Osteocyte (in vitro differentiated cells): ENCODE results near the gene NPPA. TPM values are rescaled to one million over a fixed set of nuclear protein-coding genes. Genes with fewer than 3 reads are reported as not detected.

Experiments used
- DNase-seq: peaks from one replicate; pipeline ENCODE4 v3.0.0; 2021; ENCODE audit warnings: mixed read lengths; ENCODE audit not compliant: unreplicated experiment; ENCODE audit errors: extremely low spot score
- H3K27ac Mint-ChIP-seq: one replicate; pipeline ENCODE4 v1.8.0; 2021; ENCODE audit warnings: mild to moderate bottlenecking, mixed read lengths; ENCODE audit not compliant: unreplicated experiment
- H3K27me3 Mint-ChIP-seq: one replicate; pipeline ENCODE4 v1.8.0; 2021; ENCODE audit warnings: mixed read lengths; ENCODE audit not compliant: unreplicated experiment
- H3K36me3 Mint-ChIP-seq: one replicate; pipeline ENCODE4 v1.8.0; 2021; ENCODE audit warnings: mixed read lengths; ENCODE audit not compliant: unreplicated experiment
- H3K4me1 Mint-ChIP-seq: one replicate; pipeline ENCODE4 v1.8.0; 2021; ENCODE audit warnings: mixed read lengths; ENCODE audit not compliant: unreplicated experiment
- H3K4me3 Mint-ChIP-seq: one replicate; pipeline ENCODE4 v1.8.0; 2021; ENCODE audit warnings: mild to moderate bottlenecking, moderate library complexity, mixed read lengths; ENCODE audit not compliant: unreplicated experiment
- H3K9me3 Mint-ChIP-seq: one replicate; pipeline ENCODE4 v1.8.0; 2021; ENCODE audit warnings: mixed read lengths; ENCODE audit not compliant: unreplicated experiment
- total RNA-seq: library from RNA; stranded (reverse); gene quantifications from 2 replicates; pipeline ENCODE4 v1.2.1, GENCODE V29; 2021
- TF ChIP-seq, protein P1 (sequence below): fragments of 200-600 bp; sonication (generic); IDR thresholded peaks from 2 replicates; pipeline ENCODE4 v1.5.0; 2021; ENCODE audit warnings: antibody characterized with exemption, mild to moderate bottlenecking, moderate library complexity

Gene NPPA
- total RNA-seq, 1 donor from 2014 or later: not detected

GRCh38 chr1:11878891-11879190 is 31.3 kb upstream of the NPPA start:
- DNase-seq: no peak
- no peak overlapping the region for H3K27ac Mint-ChIP-seq
- H3K4me3 Mint-ChIP-seq: no peak overlapping the region
- H3K9me3 Mint-ChIP-seq: no peaks in the 10 kb centered on the region
- no peaks in the 10 kb centered on the region for H3K36me3 Mint-ChIP-seq
- H3K4me1 Mint-ChIP-seq: peaks cover 5% of the 10 kb centered on the region
- TF ChIP-seq, protein P1, sequence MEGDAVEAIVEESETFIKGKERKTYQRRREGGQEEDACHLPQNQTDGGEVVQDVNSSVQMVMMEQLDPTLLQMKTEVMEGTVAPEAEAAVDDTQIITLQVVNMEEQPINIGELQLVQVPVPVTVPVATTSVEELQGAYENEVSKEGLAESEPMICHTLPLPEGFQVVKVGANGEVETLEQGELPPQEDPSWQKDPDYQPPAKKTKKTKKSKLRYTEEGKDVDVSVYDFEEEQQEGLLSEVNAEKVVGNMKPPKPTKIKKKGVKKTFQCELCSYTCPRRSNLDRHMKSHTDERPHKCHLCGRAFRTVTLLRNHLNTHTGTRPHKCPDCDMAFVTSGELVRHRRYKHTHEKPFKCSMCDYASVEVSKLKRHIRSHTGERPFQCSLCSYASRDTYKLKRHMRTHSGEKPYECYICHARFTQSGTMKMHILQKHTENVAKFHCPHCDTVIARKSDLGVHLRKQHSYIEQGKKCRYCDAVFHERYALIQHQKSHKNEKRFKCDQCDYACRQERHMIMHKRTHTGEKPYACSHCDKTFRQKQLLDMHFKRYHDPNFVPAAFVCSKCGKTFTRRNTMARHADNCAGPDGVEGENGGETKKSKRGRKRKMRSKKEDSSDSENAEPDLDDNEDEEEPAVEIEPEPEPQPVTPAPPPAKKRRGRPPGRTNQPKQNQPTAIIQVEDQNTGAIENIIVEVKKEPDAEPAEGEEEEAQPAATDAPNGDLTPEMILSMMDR: no peak
- H3K27me3 Mint-ChIP-seq: peaks cover 15% of the 10 kb centered on the region

DNA sequence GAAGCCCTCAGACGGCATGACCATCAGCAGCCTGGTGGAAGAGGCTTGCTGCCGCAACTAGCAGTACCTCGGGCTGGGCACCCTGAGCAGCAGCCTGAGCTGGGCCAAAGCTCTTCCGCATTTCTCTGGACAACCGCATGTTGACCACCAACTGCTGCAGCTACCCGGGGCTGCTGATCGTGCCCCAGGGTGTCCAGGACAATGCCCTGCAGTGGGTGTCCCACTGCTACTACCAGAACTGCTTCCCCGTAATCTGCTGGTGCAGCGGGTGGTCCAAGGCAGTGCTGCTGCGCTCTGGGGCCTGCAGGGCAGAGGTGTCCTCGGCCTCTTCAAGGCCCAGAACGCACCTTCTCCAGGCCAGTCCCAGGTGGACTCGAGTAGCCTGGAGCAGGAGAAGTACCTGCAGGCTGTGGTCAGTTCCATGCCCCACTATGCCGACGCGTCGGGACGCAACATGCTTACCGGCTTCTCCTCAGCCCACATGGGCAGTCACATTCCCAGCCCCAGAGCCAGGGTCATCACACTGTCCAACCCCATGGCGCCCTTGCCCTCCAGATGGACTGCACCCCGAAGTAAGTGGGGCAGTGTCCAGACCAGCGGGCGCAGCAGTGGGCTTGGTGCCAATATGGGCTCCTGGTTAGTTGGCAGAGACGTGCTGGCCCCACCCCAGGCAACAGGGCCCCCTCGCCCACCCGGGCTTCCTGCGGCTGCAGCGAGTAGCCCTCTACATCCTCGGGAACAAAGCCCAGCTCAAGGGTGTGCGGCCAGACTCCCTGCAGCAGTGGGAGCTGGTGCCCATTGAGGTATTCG is 30.7 kb upstream of the NPPA start:
- no peak for DNase-seq
- Mint-ChIP-seq H3K27me3 (peaks cover 17% of the 10 kb centered on the region), H3K4me3 (no peak overlapping the region), H3K27ac (no peak overlapping the region), H3K36me3 (no peaks in the 10 kb centered on the region), H3K4me1 (peaks cover 4% of the 10 kb centered on the region), H3K9me3 (no peaks in the 10 kb centered on the region)
- TF ChIP-seq, protein P1: no peak

DNA sequence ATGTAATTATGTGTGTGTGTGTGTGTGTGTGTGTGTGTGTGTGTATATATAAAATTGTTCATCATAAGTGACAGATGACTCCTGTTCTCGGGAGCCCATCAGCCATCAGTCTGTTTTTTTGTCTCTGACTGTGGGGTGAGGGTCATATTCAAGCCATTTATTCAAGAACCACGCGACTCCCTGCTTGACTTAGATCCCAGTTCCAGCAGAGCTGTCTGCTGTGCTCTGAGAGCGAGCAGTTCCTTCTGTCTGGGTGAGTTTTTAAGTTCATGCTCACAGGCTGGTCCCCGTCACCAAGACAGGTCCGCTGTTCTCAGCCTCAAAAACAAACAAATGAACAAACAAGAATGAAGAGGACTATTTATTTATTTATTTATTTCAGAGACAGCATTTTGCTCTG is 29.5 kb upstream of the NPPA start:
- no peak for DNase-seq
- Mint-ChIP-seq H3K36me3 (no peaks in the 10 kb centered on the region), H3K27me3 (peaks cover 21% of the 10 kb centered on the region), H3K27ac (no peak overlapping the region), H3K4me3 (no peak overlapping the region), H3K9me3 (no peaks in the 10 kb centered on the region), H3K4me1 (no peaks in the 10 kb centered on the region)
- TF ChIP-seq, protein P1: no peak

- no peak overlapping the region for H3K4me3 Mint-ChIP-seq
- H3K27ac Mint-ChIP-seq: no peak overlapping the region
- no peaks in the 10 kb centered on the region for H3K36me3 Mint-ChIP-seq
- no peaks in the 10 kb centered on the region for H3K4me1 Mint-ChIP-seq
- TF ChIP-seq, protein P1: no peak
- no peak for DNase-seq
- no peaks in the 10 kb centered on the region for H3K9me3 Mint-ChIP-seq
- peaks cover 24% of the 10 kb centered on the region for H3K27me3 Mint-ChIP-seq
These were observed 27.5 kb upstream of the NPPA start for GRCh38 chr1:11875094-11875493.

GRCh38 chr1:11874624-11875023 is 27.0 kb upstream of the NPPA start:
- H3K4me3 Mint-ChIP-seq: no peak overlapping the region
- TF ChIP-seq, protein P1: no peak
- H3K27ac Mint-ChIP-seq: no peak overlapping the region
- no peaks in the 10 kb centered on the region for H3K4me1 Mint-ChIP-seq
- no peak for DNase-seq
- H3K9me3 Mint-ChIP-seq: no peaks in the 10 kb centered on the region
- H3K27me3 Mint-ChIP-seq: peaks cover 27% of the 10 kb centered on the region
- no peaks in the 10 kb centered on the region for H3K36me3 Mint-ChIP-seq
